SK-N-SH treated with all-trans-retinoic acid at 6 μM for 48 hours (cell line): Measurements from ENCODE around the gene MYH15.

ENCODE experiments used
- POU6F1 ChIP-seq: fragments of 250-450 bp; sonication (Bioruptor Pico); IDR thresholded peaks from 2 replicates; pipeline ENCODE4 v1.8.0; 2021; ENCODE audit warnings: low read depth, mild to moderate bottlenecking, moderate library complexity, borderline replicate concordance
- SNAI2 ChIP-seq: fragments of 250-450 bp; sonication (Bioruptor Pico); IDR thresholded peaks from 2 replicates; pipeline ENCODE4 v1.5.0; 2020; ENCODE audit warnings: mild to moderate bottlenecking, moderate library complexity
- TCF4 ChIP-seq: fragments of 250-450 bp; sonication (Bioruptor Pico); IDR thresholded peaks from 2 replicates; pipeline ENCODE4 v1.8.0; 2021; ENCODE audit warnings: mild to moderate bottlenecking, moderate library complexity, borderline replicate concordance
- TOX ChIP-seq: fragments of 250-450 bp; sonication (Bioruptor Pico); IDR thresholded peaks from 2 replicates; pipeline ENCODE4 v1.8.0; 2021; ENCODE audit warnings: mild to moderate bottlenecking, moderate library complexity, borderline replicate concordance

DNA sequence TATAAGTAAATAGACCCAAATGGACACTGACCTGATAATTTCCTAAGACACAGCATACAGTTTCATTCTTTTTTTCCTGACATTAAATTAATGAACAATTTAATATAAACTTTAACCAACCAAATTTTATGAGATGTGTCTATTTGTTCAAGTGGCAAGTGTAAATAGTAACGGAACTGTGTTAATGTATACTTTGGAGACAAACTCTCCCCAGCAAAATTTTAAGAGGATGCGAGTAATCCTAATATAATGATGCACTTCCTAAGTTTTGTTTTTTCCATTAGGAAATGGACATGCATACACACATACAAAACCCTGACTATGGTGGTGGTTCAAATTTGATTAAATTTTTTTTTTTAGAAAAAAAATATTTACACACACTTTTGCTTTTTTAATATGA, 38.5 kb upstream of the MYH15 start:
- no peak for TF ChIP-seq POU6F1 (CRISPR knock-in tag)
- TF ChIP-seq TCF4 (CRISPR knock-in tag): no peak
- no peak for TF ChIP-seq TOX (CRISPR knock-in tag)
- no peak for TF ChIP-seq SNAI2 (CRISPR knock-in tag)
